K562 (cell line): ENCODE results near the gene NTPCR. TPM values are rescaled to one million over a fixed set of nuclear protein-coding genes. Genes with fewer than 3 reads are reported as not detected.

ENCODE experiments used
- C11orf30 ChIP-seq: fragments of 450-650 bp; IDR thresholded peaks from 2 replicates; pipeline ENCODE4 v1.6.1; 2016; ENCODE audit warnings: low read depth, mild to moderate bottlenecking
- CBX8 ChIP-seq: fragments of 200-600 bp; sonication (generic); IDR thresholded peaks from 2 replicates; pipeline ENCODE4 v1.6.1; 2012; ENCODE audit warnings: borderline replicate concordance, mixed run types, low read depth, mild to moderate bottlenecking, moderate library complexity, mixed read lengths, low read length, control low read depth, inconsistent platforms; ENCODE audit not compliant: poor library complexity, severe bottlenecking; ENCODE audit errors: extremely low read depth
- CEBPB ChIP-seq: fragments of 450-650 bp; IDR thresholded peaks from 2 replicates; pipeline ENCODE4 v1.6.1; 2016; ENCODE audit warnings: missing genetic modification characterization, missing compliant biosample characterization
- DDX20 ChIP-seq: fragments of 450-650 bp; IDR thresholded peaks from 2 replicates; pipeline ENCODE4 v1.6.1; 2016; ENCODE audit warnings: missing genetic modification characterization, low read depth, mild to moderate bottlenecking, missing compliant biosample characterization, moderate library complexity
- ETV1 ChIP-seq: fragments of 450-650 bp; conservative IDR thresholded peaks from 2 replicates; pipeline ENCODE4 v1.6.1; 2016; ENCODE audit warnings: missing genetic modification characterization, control low read depth, low read depth, missing compliant biosample characterization
- FOSL1 ChIP-seq: fragments of 200-800 bp; sonication (Bioruptor generic); conservative IDR thresholded peaks from 2 replicates; pipeline ENCODE4 v1.6.1; 2016; ENCODE audit warnings: missing genetic modification characterization, missing compliant biosample characterization
- HIVEP1 ChIP-seq: fragments of 250-450 bp; sonication (Bioruptor Pico); IDR thresholded peaks from 2 replicates; pipeline ENCODE4 v1.4.0; 2020; ENCODE audit warnings: mild to moderate bottlenecking
- HNRNPLL ChIP-seq: fragments of 200-400 bp; formaldehyde crosslinking; IDR thresholded peaks from 2 replicates; pipeline ENCODE4 v1.6.1; 2017; ENCODE audit warnings: low read length, low read depth, mild to moderate bottlenecking; ENCODE audit not compliant: poor library complexity, severe bottlenecking
- JUNB ChIP-seq: fragments of 450-650 bp; formaldehyde crosslinking; conservative IDR thresholded peaks from 2 replicates; pipeline ENCODE4 v1.4.0; 2020; ENCODE audit warnings: mild to moderate bottlenecking
- JUND ChIP-seq, 2 experiments: IDR thresholded peaks; 2 replicates in 1 of 2; 3 replicates in 1 of 2; pipeline ENCODE4 v1.6.1; 2011; ENCODE audit warnings: borderline replicate concordance in 2 of 2, low read depth in 2 of 2, low read length in 2 of 2, improper control_type of control experiment in 1 of 2, missing biosample characterization in 1 of 2, missing genetic modification characterization in 1 of 2, missing genetic modification reagents in 1 of 2
- KLF6 ChIP-seq: fragments of 250-450 bp; sonication (Bioruptor Pico); IDR thresholded peaks from 2 replicates; pipeline ENCODE4 v1.4.0; 2020; ENCODE audit warnings: mild to moderate bottlenecking, moderate library complexity, borderline replicate concordance
- NFXL1 ChIP-seq: fragments of 450-650 bp; formaldehyde crosslinking; IDR thresholded peaks from 2 replicates; pipeline ENCODE4 v1.4.0; 2021; ENCODE audit warnings: mild to moderate bottlenecking
- NR0B1 ChIP-seq: fragments of 450-650 bp; IDR thresholded peaks from one replicate; pipeline ENCODE4 v1.6.1; 2018; ENCODE audit warnings: mild to moderate bottlenecking, moderate library complexity; ENCODE audit not compliant: partially characterized antibody
- PRMT5 ChIP-seq: sonication (generic); formaldehyde crosslinking; IDR thresholded peaks from 2 replicates; pipeline ENCODE4 v1.5.0; 2020; ENCODE audit warnings: missing genetic modification reagents
- RBM25 ChIP-seq: fragments of 200-400 bp; formaldehyde crosslinking; IDR thresholded peaks from 2 replicates; pipeline ENCODE4 v1.6.1; 2018; ENCODE audit warnings: low read length, low read depth, moderate library complexity; ENCODE audit not compliant: severe bottlenecking
- SMAD4 ChIP-seq: fragments of 250-450 bp; sonication (Bioruptor Pico); conservative IDR thresholded peaks from 2 replicates; pipeline ENCODE4 v1.8.0; 2021; ENCODE audit warnings: inconsistent platforms, mild to moderate bottlenecking, moderate library complexity
- SRSF1 ChIP-seq: fragments of 200-400 bp; formaldehyde crosslinking; IDR thresholded peaks from 2 replicates; pipeline ENCODE4 v1.6.1; 2017; ENCODE audit warnings: mild to moderate bottlenecking, low read depth, low read length, moderate library complexity
- TAF9B ChIP-seq: fragments of 450-650 bp; IDR thresholded peaks from 2 replicates; pipeline ENCODE4 v1.6.1; 2018; ENCODE audit warnings: mild to moderate bottlenecking; ENCODE audit not compliant: partially characterized antibody
- ZNF143 ChIP-seq: sonication (generic); formaldehyde crosslinking; IDR thresholded peaks from 2 replicates; pipeline ENCODE4 v1.9.0; 2022; ENCODE audit warnings: mild to moderate bottlenecking, missing genetic modification reagents
- ZNF146 ChIP-seq: IDR thresholded peaks from one replicate; pipeline ENCODE4 v1.6.1; 2018; ENCODE audit warnings: missing compliant biosample characterization; ENCODE audit not compliant: unreplicated experiment
- ZNF395 ChIP-seq: fragments of 200-800 bp; sonication (Bioruptor generic); IDR thresholded peaks from 2 replicates; pipeline ENCODE4 v1.6.1; 2017; ENCODE audit warnings: missing genetic modification characterization, missing compliant biosample characterization
- ZNF431 ChIP-seq: sonication (generic); formaldehyde crosslinking; IDR thresholded peaks from 2 replicates; pipeline ENCODE4 v1.8.0; 2022; ENCODE audit warnings: mild to moderate bottlenecking, missing genetic modification reagents
- polyA plus RNA-seq, 8 experiments: library from polyadenylated mRNA; depleted of rRNA in 4 of 8; stranded (reverse) in 5 of 8; unstranded in 3 of 8; fragments of >200 nt; fragmentation: Nextera tagmentation in 2 of 8; fragmentation: Illumina TruSeq in 1 of 8; extraction: Ambion mirVana in 2 of 8; extraction: Trizol in 1 of 8; gene quantifications; 2 replicates each; pipeline versions ENCODE4 v1.2.1 to v1.2.3, GENCODE V29; 2011 to 2014; ENCODE audit warnings: inconsistent platforms in 1 of 8, missing spikeins in 1 of 8
- total RNA-seq, 7 experiments: library from RNA; depleted of rRNA in 6 of 7; stranded (reverse); fragments of >200 nt in 6 of 7; fragmentation: Illumina TruSeq in 2 of 7; extraction: Trizol in 2 of 7; gene quantifications; 2 replicates each; pipeline versions ENCODE4 v1.2.1 to v1.2.3, GENCODE V29; 2011 to 2021; ENCODE audit warnings: low replicate concordance in 1 of 7

NTPCR gene
- total and polyA plus RNA-seq, 9 of the 15 experiments (the other 6 are each of a cell fraction or from before 2014, with no cell fraction given): 19.3 to 105 (median 48.8) TPM

GRCh38 chr1:232950197-232951176 lies at the start of gene NTPCR (continued):
- TF ChIP-seq SMAD4 (CRISPR knock-in tag): no peak
- no peak for TF ChIP-seq JUND (IDR thresholded peaks at IDR 0.05; ENCODE audit: borderline replicate concordance, low read depth, low read length)
- TF ChIP-seq JUND (tag; IDR thresholded peaks at IDR 0.05; ENCODE audit: borderline replicate concordance, low read depth, low read length): no peak
- no peak for TF ChIP-seq NR0B1
- TF ChIP-seq NFXL1 (CRISPR knock-in tag): no peak
- peak; percentile 52; the same call in 1 of the 2 replicates for TF ChIP-seq HIVEP1 (CRISPR knock-in tag)
- no peak for TF ChIP-seq CEBPB (tag)
- no peak for TF ChIP-seq ZNF143 (CRISPR knock-in tag)
- TF ChIP-seq FOSL1 (tag): no peak
- no peak for TF ChIP-seq CBX8
- TF ChIP-seq ZNF146 (CRISPR knock-in tag): no peak
- TF ChIP-seq HNRNPLL: peak; percentile 50
- TF ChIP-seq JUNB: no peak
- TF ChIP-seq SRSF1: no peak
- TF ChIP-seq ZNF395 (CRISPR knock-in tag): peak; percentile 18; the same call in 1 of the 2 replicates
- no peak for TF ChIP-seq DDX20 (tag)
- TF ChIP-seq PRMT5: no peak
- TF ChIP-seq C11orf30: no peak
- peak; percentile 69 for TF ChIP-seq TAF9B
- no peak for TF ChIP-seq RBM25
- TF ChIP-seq ETV1 (tag): no peak
- 0 out of 2 replicates have a peak, but pooled peaks have one; percentile 14 for TF ChIP-seq ZNF431
- TF ChIP-seq KLF6: peak; percentile 33; the same call in 1 of the 2 replicates
